HCT116 (cell line): ENCODE measurements around the gene NFE2L3. TPM values are rescaled to one million over a fixed set of nuclear protein-coding genes. Genes with fewer than 3 reads are reported as not detected.

Experiments used
- ATAC-seq: fragments of 200-7000 bp; cut with Tn5 transposase; 2 replicates; pipeline ENCODE4 v1.9.1; 2020; ENCODE audit warnings: mild to moderate bottlenecking, moderate library complexity
- BruUV-seq: library from RNA; stranded (reverse); fragments of 400-500 nt; replicated peaks from 2 replicates; lab custom pipeline; 2021; lab: Mats Ljungman, UMichigan
- CTCF ChIA-PET: fragments of 300-600 bp; sonication (Branson Sonifier 250); formaldehyde crosslinking; loops from one replicate; lab custom pipeline; 2021; ENCODE audit warnings: antibody characterized with exemption; lab: Charles Lee
- POLR2A ChIA-PET: fragments of 300-600, 350-600 bp; sonication (Branson Sonifier 250); formaldehyde crosslinking; loops from one replicate; lab custom pipeline; 2021; ENCODE audit warnings: antibody characterized with exemption; lab: Charles Lee
- RAD21 ChIA-PET, 2 experiments: fragments of 300-600 bp; sonication (Branson Sonifier 250); formaldehyde crosslinking; loops; one replicate each; lab custom pipeline; 2023; ENCODE audit warnings: low total read pairs in 2 of 2; ENCODE audit not compliant: uncharacterized antibody in 2 of 2, unreplicated experiment in 2 of 2, low non-redundant PET in 1 of 2; lab: Charles Lee
- DNase-seq: peaks from one replicate; pipeline ENCODE4 v3.0.0-alpha.2; 2010; ENCODE audit warnings: low read depth, low spot score
- H2AFZ ChIP-seq: fragments of 200-600 bp; shearing (Covaris generic), sonication (generic); 2 replicates; pipeline ENCODE4 v1.6.1; 2017; ENCODE audit warnings: low read depth, mixed run types, mixed read lengths, antibody characterized with exemption, low read length; ENCODE audit not compliant: poor library complexity, severe bottlenecking
- H3K27ac ChIP-seq: 2 replicates; pipeline ENCODE4 v1.5.1; 2012; ENCODE audit warnings: low read depth, low read length
- H3K27me3 ChIP-seq: fragments of 200-600 bp; sonication (generic); 2 replicates; pipeline ENCODE4 v1.6.1; 2016; ENCODE audit warnings: mixed run types, low read length, mixed read lengths; ENCODE audit not compliant: insufficient read depth
- H3K36me3 ChIP-seq, 2 experiments: fragments of 200-500 bp in 1 of 2; fragments of 200-600 bp in 1 of 2; sonication (Bioruptor generic) in 1 of 2; sonication (generic) in 1 of 2; 2 replicates each; pipeline versions ENCODE4 v1.5.1 to v1.6.1; 2014 to 2016; ENCODE audit warnings: low read length in 2 of 2, inconsistent platforms in 1 of 2, mixed read lengths in 1 of 2, mixed run types in 1 of 2; ENCODE audit not compliant: insufficient read depth in 2 of 2, control insufficient read depth in 1 of 2
- H3K4me1 ChIP-seq, 2 experiments: fragments of 200-600 bp in 1 of 2; sonication (generic) in 1 of 2; 2 replicates each; pipeline versions ENCODE4 v1.5.1 to v1.6.1; 2012 to 2017; ENCODE audit warnings: low read length in 2 of 2, inconsistent platforms in 1 of 2, mild to moderate bottlenecking in 1 of 2, mixed read lengths in 1 of 2, mixed run types in 1 of 2, moderate library complexity in 1 of 2; ENCODE audit not compliant: insufficient read depth in 2 of 2, control insufficient read depth in 1 of 2
- H3K4me2 ChIP-seq: fragments of 200-600 bp; sonication (generic); 2 replicates; pipeline ENCODE4 v1.6.1; 2017; ENCODE audit warnings: mixed run types, low read length, mixed read lengths
- H3K4me3 ChIP-seq, 2 experiments: fragments of 200-600 bp in 1 of 2; sonication (generic) in 1 of 2; replicated peaks in 1 of 2; 2 replicates each; pipeline ENCODE4 v1.5.1; 2011 to 2016; ENCODE audit warnings: low read length in 2 of 2, control low read depth in 1 of 2, low read depth in 1 of 2, mild to moderate bottlenecking in 1 of 2, mixed read lengths in 1 of 2, mixed run types in 1 of 2
- H3K79me2 ChIP-seq: fragments of 200-600 bp; sonication (generic); 2 replicates; pipeline ENCODE4 v1.6.1; 2017; ENCODE audit warnings: mild to moderate bottlenecking, mixed run types, low read length, moderate library complexity, mixed read lengths; ENCODE audit not compliant: insufficient read depth
- H3K9ac ChIP-seq: fragments of 200-600 bp; sonication (generic); 2 replicates; pipeline ENCODE4 v1.6.1; 2016; ENCODE audit warnings: low read length, mixed read lengths
- H3K9me2 ChIP-seq: fragments of 200-600 bp; sonication (generic), shearing (Covaris generic); 2 replicates; pipeline ENCODE4 v1.6.1; 2017; ENCODE audit warnings: mixed run types, mild to moderate bottlenecking, moderate library complexity; ENCODE audit not compliant: insufficient read depth
- H3K9me3 ChIP-seq, 2 experiments: fragments of 200-500 bp in 1 of 2; fragments of 200-600 bp in 1 of 2; sonication (Bioruptor generic) in 1 of 2; sonication (generic) in 1 of 2; 2 replicates each; pipeline ENCODE4 v1.6.1; 2014 to 2017; ENCODE audit warnings: low read length in 2 of 2, mixed read lengths in 2 of 2, inconsistent platforms in 1 of 2, low read depth in 1 of 2, mild to moderate bottlenecking in 1 of 2, mixed run types in 1 of 2, moderate library complexity in 1 of 2; ENCODE audit not compliant: control insufficient read depth in 1 of 2, insufficient read depth in 1 of 2
- H4K20me1 ChIP-seq: fragments of 200-600 bp; sonication (generic), shearing (Covaris generic); 2 replicates; pipeline ENCODE4 v1.6.1; 2017; ENCODE audit warnings: mixed run types, mild to moderate bottlenecking, moderate library complexity; ENCODE audit not compliant: insufficient read depth
- EGR1 ChIP-seq: IDR thresholded peaks from 2 replicates; pipeline ENCODE4 v1.6.1; 2012; ENCODE audit warnings: low read depth
- EZH2phosphoT487 ChIP-seq: fragments of 200-600 bp; IDR thresholded peaks from 2 replicates; pipeline ENCODE4 v1.6.1; 2018; ENCODE audit warnings: antibody characterized with exemption, borderline replicate concordance
- POLR2AphosphoS5 ChIP-seq: IDR thresholded peaks from 2 replicates; pipeline ENCODE4 v1.6.1; 2011; ENCODE audit warnings: mild to moderate bottlenecking, low read depth, low read length, moderate library complexity
- RAD21 ChIP-seq: IDR thresholded peaks from 2 replicates; pipeline ENCODE4 v1.6.1; 2012; ENCODE audit warnings: low read depth, mild to moderate bottlenecking
- SP1 ChIP-seq: IDR thresholded peaks from 2 replicates; pipeline ENCODE4 v1.6.1; 2012; ENCODE audit warnings: low read depth
- ZFX ChIP-seq: fragments of 450-650 bp; IDR thresholded peaks from 2 replicates; pipeline ENCODE4 v1.6.1; 2017
- intact Hi-C: fragments of 100-400 bp; cut with micrococcal nuclease; formaldehyde crosslinking; loops from 2 replicates; pipeline ENCODE4 v1.10.0; 2022
- total RNA-seq: library from RNA; stranded (reverse); gene quantifications from one replicate; pipeline ENCODE4 v1.2.1, GENCODE V29; 2021; ENCODE audit not compliant: unreplicated experiment
- TF ChIP-seq, protein P1 (sequence below): IDR thresholded peaks from 2 replicates; pipeline ENCODE4 v1.6.1; 2012; ENCODE audit warnings: low read depth
- TF ChIP-seq, protein P2 (sequence below): IDR thresholded peaks from 2 replicates; pipeline ENCODE4 v1.6.1; 2012

NFE2L3 gene
- total RNA-seq, 1 experiment from 2014 or later = 27.0 TPM

DNA sequence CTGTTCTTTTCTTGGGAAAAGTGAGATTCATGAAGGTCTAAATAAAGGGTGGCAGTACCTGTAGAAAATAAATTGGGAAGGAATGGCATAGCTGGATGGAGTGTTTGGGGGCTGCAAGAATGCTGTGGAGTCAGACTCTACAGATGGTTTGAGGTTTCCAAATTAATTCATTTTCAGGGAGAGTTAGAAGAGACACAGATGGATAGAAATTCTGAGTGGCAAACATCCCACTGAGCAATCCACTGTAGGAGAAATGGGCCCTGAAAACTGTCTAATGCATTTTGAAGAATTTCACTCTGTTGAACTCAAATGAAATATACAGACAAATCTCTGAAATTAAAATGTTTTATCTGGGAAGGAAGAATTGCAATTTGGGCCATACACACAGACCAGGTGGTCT, 16.9 kb upstream of the NFE2L3 start:
- H3K4me1 ChIP-seq = no peaks in the 10 kb centered on the region
- H3K27me3 ChIP-seq = no peaks in the 10 kb centered on the region
- intact Hi-C loops = no loop called here
- RAD21 ChIA-PET = no interaction called here
- no peaks in the 10 kb centered on the region for H3K9me2 ChIP-seq
- no peak for ATAC-seq
- H3K9ac ChIP-seq = no peak overlapping the region
- TF ChIP-seq EGR1 (no peak), ZFX (no peak), POLR2AphosphoS5 (no peak), RAD21 (no peak), SP1 (no peak), EZH2phosphoT487 (no peak)
- TF ChIP-seq, protein P1, sequence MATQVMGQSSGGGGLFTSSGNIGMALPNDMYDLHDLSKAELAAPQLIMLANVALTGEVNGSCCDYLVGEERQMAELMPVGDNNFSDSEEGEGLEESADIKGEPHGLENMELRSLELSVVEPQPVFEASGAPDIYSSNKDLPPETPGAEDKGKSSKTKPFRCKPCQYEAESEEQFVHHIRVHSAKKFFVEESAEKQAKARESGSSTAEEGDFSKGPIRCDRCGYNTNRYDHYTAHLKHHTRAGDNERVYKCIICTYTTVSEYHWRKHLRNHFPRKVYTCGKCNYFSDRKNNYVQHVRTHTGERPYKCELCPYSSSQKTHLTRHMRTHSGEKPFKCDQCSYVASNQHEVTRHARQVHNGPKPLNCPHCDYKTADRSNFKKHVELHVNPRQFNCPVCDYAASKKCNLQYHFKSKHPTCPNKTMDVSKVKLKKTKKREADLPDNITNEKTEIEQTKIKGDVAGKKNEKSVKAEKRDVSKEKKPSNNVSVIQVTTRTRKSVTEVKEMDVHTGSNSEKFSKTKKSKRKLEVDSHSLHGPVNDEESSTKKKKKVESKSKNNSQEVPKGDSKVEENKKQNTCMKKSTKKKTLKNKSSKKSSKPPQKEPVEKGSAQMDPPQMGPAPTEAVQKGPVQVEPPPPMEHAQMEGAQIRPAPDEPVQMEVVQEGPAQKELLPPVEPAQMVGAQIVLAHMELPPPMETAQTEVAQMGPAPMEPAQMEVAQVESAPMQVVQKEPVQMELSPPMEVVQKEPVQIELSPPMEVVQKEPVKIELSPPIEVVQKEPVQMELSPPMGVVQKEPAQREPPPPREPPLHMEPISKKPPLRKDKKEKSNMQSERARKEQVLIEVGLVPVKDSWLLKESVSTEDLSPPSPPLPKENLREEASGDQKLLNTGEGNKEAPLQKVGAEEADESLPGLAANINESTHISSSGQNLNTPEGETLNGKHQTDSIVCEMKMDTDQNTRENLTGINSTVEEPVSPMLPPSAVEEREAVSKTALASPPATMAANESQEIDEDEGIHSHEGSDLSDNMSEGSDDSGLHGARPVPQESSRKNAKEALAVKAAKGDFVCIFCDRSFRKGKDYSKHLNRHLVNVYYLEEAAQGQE = no peak
- TF ChIP-seq, protein P2, sequence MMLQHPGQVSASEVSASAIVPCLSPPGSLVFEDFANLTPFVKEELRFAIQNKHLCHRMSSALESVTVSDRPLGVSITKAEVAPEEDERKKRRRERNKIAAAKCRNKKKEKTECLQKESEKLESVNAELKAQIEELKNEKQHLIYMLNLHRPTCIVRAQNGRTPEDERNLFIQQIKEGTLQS = no peak
- TF ChIP-seq, all 23 proteins: peak for 0
- no peaks in the 10 kb centered on the region for H3K36me3 ChIP-seq
- no peak overlapping the region for H3K4me2 ChIP-seq
- no peak overlapping the region for H2AFZ ChIP-seq
- no peak for DNase-seq
- no peak overlapping the region for H3K27ac ChIP-seq
- ChIA-PET CTCF (no interaction called here), POLR2A (no interaction called here)
- H3K9me3 ChIP-seq = no peaks in the 10 kb centered on the region
- no peaks in the 10 kb centered on the region for H3K79me2 ChIP-seq
- no TSS peak for BruUV-seq
- no peak overlapping the region for H3K4me3 ChIP-seq
- H4K20me1 ChIP-seq = no peaks in the 10 kb centered on the region
